ENCODE data around the gene ADGRB2. TPM values are rescaled to one million over a fixed set of nuclear protein-coding genes. Genes with fewer than 3 reads are reported as not detected.

ADGRB2 gene
- total RNA-seq, 1 experiment from 2014 or later: 2.9 TPM

GRCh38 chr1:31689379-31689778 is 74.8 kb downstream of the ADGRB2 start:
- intact Hi-C loops (cut with micrococcal nuclease; ENCODE audit: unreplicated experiment): no loop called here
- no peak overlapping the region for H3K4me3 Mint-ChIP-seq (ENCODE audit: low read depth, unreplicated experiment)
- peaks cover 28% of the 10 kb centered on the region for H3K27me3 Mint-ChIP-seq (ENCODE audit: unreplicated experiment)
- peak overlapping the region; percentile 50 for H3K27ac Mint-ChIP-seq (ENCODE audit: unreplicated experiment)
- no peak for TF ChIP-seq CTCF (IDR thresholded peaks at IDR 0.05; ENCODE audit: unreplicated experiment)
- no peaks in the 10 kb centered on the region for H3K9me3 Mint-ChIP-seq (ENCODE audit: low read depth, unreplicated experiment)
- BruUV-seq (replicated peaks): no TSS peak
- CTCF ChIA-PET: no interaction called here
- peaks cover 19% of the 10 kb centered on the region for H3K4me1 Mint-ChIP-seq (ENCODE audit: low read depth, unreplicated experiment)
- DNase-seq: no peak
- peaks cover 9% of the 10 kb centered on the region for H3K36me3 Mint-ChIP-seq (ENCODE audit: insufficient read depth, unreplicated experiment)

- no peak for DNase-seq
- TF ChIP-seq CTCF (IDR thresholded peaks at IDR 0.05; ENCODE audit: unreplicated experiment): no peak
- peaks cover 34% of the 10 kb centered on the region for H3K27me3 Mint-ChIP-seq (ENCODE audit: unreplicated experiment)
- H3K9me3 Mint-ChIP-seq (ENCODE audit: low read depth, unreplicated experiment): no peaks in the 10 kb centered on the region
- BruUV-seq (replicated peaks): no TSS peak
- H3K4me3 Mint-ChIP-seq (ENCODE audit: low read depth, unreplicated experiment): no peak overlapping the region
- H3K4me1 Mint-ChIP-seq (ENCODE audit: low read depth, unreplicated experiment): peaks cover 19% of the 10 kb centered on the region
- CTCF ChIA-PET: no interaction called here
- no peak overlapping the region for H3K27ac Mint-ChIP-seq (ENCODE audit: unreplicated experiment)
- intact Hi-C loops (cut with micrococcal nuclease; ENCODE audit: unreplicated experiment): no loop called here
- H3K36me3 Mint-ChIP-seq (ENCODE audit: insufficient read depth, unreplicated experiment): peaks cover 9% of the 10 kb centered on the region
Observed at GRCh38 chr1:31688233-31688918, 75.8 kb downstream of the ADGRB2 start.

GRCh38 chr1:31687601-31688000 is 76.5 kb downstream of the ADGRB2 start:
- CTCF ChIA-PET: no interaction called here
- intact Hi-C loops (cut with micrococcal nuclease; ENCODE audit: unreplicated experiment): no loop called here
- Mint-ChIP-seq H3K9me3 (ENCODE audit: low read depth, unreplicated experiment) (no peaks in the 10 kb centered on the region), H3K27ac (ENCODE audit: unreplicated experiment) (no peak overlapping the region), H3K27me3 (ENCODE audit: unreplicated experiment) (peaks cover 34% of the 10 kb centered on the region), H3K36me3 (ENCODE audit: insufficient read depth, unreplicated experiment) (peaks cover 9% of the 10 kb centered on the region), H3K4me1 (ENCODE audit: low read depth, unreplicated experiment) (peaks cover 19% of the 10 kb centered on the region), H3K4me3 (ENCODE audit: low read depth, unreplicated experiment) (no peak overlapping the region)
- BruUV-seq (replicated peaks): no TSS peak
- no peak for DNase-seq
- no peak for TF ChIP-seq CTCF (IDR thresholded peaks at IDR 0.05; ENCODE audit: unreplicated experiment)

GRCh38 chr1:31685795-31686194 is 78.3 kb downstream of the ADGRB2 start:
- Mint-ChIP-seq H3K36me3 (ENCODE audit: insufficient read depth, unreplicated experiment) (peaks cover 9% of the 10 kb centered on the region), H3K27ac (ENCODE audit: unreplicated experiment) (no peak overlapping the region), H3K27me3 (ENCODE audit: unreplicated experiment) (peaks cover 49% of the 10 kb centered on the region), H3K4me3 (ENCODE audit: low read depth, unreplicated experiment) (no peak overlapping the region), H3K9me3 (ENCODE audit: low read depth, unreplicated experiment) (no peaks in the 10 kb centered on the region), H3K4me1 (ENCODE audit: low read depth, unreplicated experiment) (peaks cover 19% of the 10 kb centered on the region)
- no TSS peak for BruUV-seq (replicated peaks)
- intact Hi-C loops (cut with micrococcal nuclease; ENCODE audit: unreplicated experiment): no loop called here
- CTCF ChIA-PET: no interaction called here
- no peak for TF ChIP-seq CTCF (IDR thresholded peaks at IDR 0.05; ENCODE audit: unreplicated experiment)
- no peak for DNase-seq
